Keratinocyte (primary cell): ENCODE results near the gene SSBP2. TPM values are rescaled to one million over a fixed set of nuclear protein-coding genes. Genes with fewer than 3 reads are reported as not detected.
A peak's percentile ranks its signal among the peaks of the same experiment; 100 is the strongest.

Experiments used
- DNase-seq: peaks from one replicate; pipeline ENCODE4 v3.0.0-alpha.2; 2011; ENCODE audit warnings: low read depth, missing footprints, low spot score
- FAIRE-seq: peaks from 2 replicates; lab custom pipeline; 2011; peaks lifted over from hg19 to GRCh38; lab: Jason Lieb, UNC
- H2AFZ ChIP-seq: 2 replicates; pipeline ENCODE4 v1.6.0; 2012; ENCODE audit warnings: low read length, control low read depth, inconsistent platforms; ENCODE audit not compliant: control insufficient read depth
- H3K27ac ChIP-seq: 2 replicates; pipeline ENCODE4 v1.5.1; 2011; ENCODE audit warnings: low read length; ENCODE audit not compliant: control insufficient read depth, insufficient read depth
- H3K27me3 ChIP-seq: 3 replicates; pipeline ENCODE4 v1.6.0; 2011; ENCODE audit warnings: low read length; ENCODE audit not compliant: control insufficient read depth, insufficient read depth; ENCODE audit errors: extremely low read depth
- H3K36me3 ChIP-seq, 2 experiments: 2 replicates in 1 of 2; 3 replicates in 1 of 2; pipeline ENCODE4 v1.5.1; 2011; ENCODE audit warnings: low read length in 2 of 2, mild to moderate bottlenecking in 1 of 2; ENCODE audit not compliant: control insufficient read depth in 2 of 2, insufficient read depth in 2 of 2; ENCODE audit errors: extremely low read depth in 1 of 2
- H3K4me1 ChIP-seq: 3 replicates; pipeline ENCODE4 v1.5.1; 2011; ENCODE audit warnings: low read length; ENCODE audit not compliant: control insufficient read depth, insufficient read depth; ENCODE audit errors: extremely low read depth
- H3K4me2 ChIP-seq: 3 replicates; pipeline ENCODE4 v1.6.0; 2011; ENCODE audit warnings: low read depth, low read length; ENCODE audit not compliant: control insufficient read depth, insufficient read depth; ENCODE audit errors: extremely low read depth
- H3K4me3 ChIP-seq, 3 experiments: fragments of 200-600 bp in 1 of 3; sonication (generic) in 1 of 3; 2 replicates in 2 of 3; 3 replicates in 1 of 3; pipeline ENCODE4 v1.5.1; 2011 to 2016; ENCODE audit warnings: low read length in 3 of 3, mild to moderate bottlenecking in 3 of 3, control low read depth in 2 of 3, inconsistent platforms in 1 of 3, low read depth in 1 of 3, mixed read lengths in 1 of 3, mixed run types in 1 of 3, moderate library complexity in 1 of 3; ENCODE audit not compliant: control insufficient read depth in 2 of 3, insufficient read depth in 2 of 3; ENCODE audit errors: extremely low read depth in 1 of 3
- H3K79me2 ChIP-seq: 2 replicates; pipeline ENCODE4 v1.6.0; 2012; ENCODE audit warnings: low read length; ENCODE audit not compliant: control insufficient read depth, insufficient read depth
- H3K9ac ChIP-seq: 3 replicates; pipeline ENCODE4 v1.6.0; 2011; ENCODE audit warnings: low read length; ENCODE audit not compliant: control insufficient read depth, insufficient read depth; ENCODE audit errors: extremely low read depth
- H3K9me1 ChIP-seq: 3 replicates; pipeline ENCODE4 v1.6.0; 2011; ENCODE audit warnings: low read length; ENCODE audit not compliant: control insufficient read depth, insufficient read depth; ENCODE audit errors: extremely low read depth
- H3K9me3 ChIP-seq: 2 replicates; pipeline ENCODE4 v1.5.1; 2012; ENCODE audit warnings: low read depth, low read length; ENCODE audit not compliant: control insufficient read depth
- H4K20me1 ChIP-seq: 3 replicates; pipeline ENCODE4 v1.6.0; 2011; ENCODE audit warnings: low read length; ENCODE audit not compliant: control insufficient read depth, insufficient read depth; ENCODE audit errors: extremely low read depth
- CTCF ChIP-seq, 3 experiments: IDR thresholded peaks in 1 of 3; conservative IDR thresholded peaks in 1 of 3; optimal IDR thresholded peaks in 1 of 3; 2 replicates in 2 of 3; 3 replicates in 1 of 3; pipeline versions ENCODE3 to v1.5.1; 2011; ENCODE audit warnings: low read length in 3 of 3, mild to moderate bottlenecking in 3 of 3, moderate library complexity in 2 of 3, control low read depth in 1 of 3, inconsistent platforms in 1 of 3; ENCODE audit not compliant: insufficient read depth in 2 of 3; ENCODE audit errors: extremely low read depth in 1 of 3
- EZH2 ChIP-seq: IDR thresholded peaks from one replicate; pipeline ENCODE4 v1.6.1; 2012; ENCODE audit warnings: inconsistent platforms, mild to moderate bottlenecking, low read length, moderate library complexity
- dilution Hi-C: fragments of 300-500 bp; cut with MboI; formaldehyde crosslinking; loops from one replicate; pipeline ENCODE4 v1.7.0; 2020; ENCODE audit warnings: low sequenced_read_pairs; ENCODE audit not compliant: extremely low pct_ligation_motif_present
- polyA plus RNA-seq, 5 experiments: library from polyadenylated mRNA; depleted of rRNA in 3 of 5; stranded (reverse) in 3 of 5; stranded (forward) in 1 of 5; unstranded in 1 of 5; fragments of >200 nt; gene quantifications; 1 replicate in 1 of 5; 2 replicates in 3 of 5; 3 replicates in 1 of 5; pipeline versions ENCODE4 v1.2.1 to v1.2.3, GENCODE V29; 2011 to 2012; ENCODE audit warnings: missing spikeins in 2 of 5, low read depth in 1 of 5, low replicate concordance in 1 of 5

The SSBP2 gene
- polyA plus RNA-seq, 1 donor (not counting 4 experiments of a cell fraction or from before 2014, with no cell fraction given) = 14.6 TPM

- Histone ChIP-seq H3K9me3 (no peaks in the 10 kb centered on the region), H3K9ac (no peak overlapping the region), H3K9me1 (no peaks in the 10 kb centered on the region), H3K79me2 (no peaks in the 10 kb centered on the region), H4K20me1 (no peaks in the 10 kb centered on the region), H3K4me3 (no peak overlapping the region), H3K4me2 (peak overlapping the region; percentile 75), H3K27ac (peak overlapping the region; percentile 4), H3K27me3 (no peaks in the 10 kb centered on the region), H2AFZ (no peak overlapping the region), H3K4me1 (peaks cover 38% of the 10 kb centered on the region), H3K36me3 (no peaks in the 10 kb centered on the region)
- no peak for DNase-seq
- FAIRE-seq = no peak
- dilution Hi-C loops = no loop called here
- TF ChIP-seq EZH2 (no peak), CTCF (optimal IDR thresholded peaks at IDR 0.05 in 1 of 3, IDR thresholded peaks at IDR 0.05 in 1 of 3, conservative IDR thresholded peaks at IDR 0.05 in 1 of 3; ENCODE audit: extremely low read depth in 1 of 3, insufficient read depth in 2 of 3, low read length in 3 of 3) (no peak)
Measured at GRCh38 chr5:81787474-81788242, 36.8 kb upstream of the SSBP2 start.

DNA sequence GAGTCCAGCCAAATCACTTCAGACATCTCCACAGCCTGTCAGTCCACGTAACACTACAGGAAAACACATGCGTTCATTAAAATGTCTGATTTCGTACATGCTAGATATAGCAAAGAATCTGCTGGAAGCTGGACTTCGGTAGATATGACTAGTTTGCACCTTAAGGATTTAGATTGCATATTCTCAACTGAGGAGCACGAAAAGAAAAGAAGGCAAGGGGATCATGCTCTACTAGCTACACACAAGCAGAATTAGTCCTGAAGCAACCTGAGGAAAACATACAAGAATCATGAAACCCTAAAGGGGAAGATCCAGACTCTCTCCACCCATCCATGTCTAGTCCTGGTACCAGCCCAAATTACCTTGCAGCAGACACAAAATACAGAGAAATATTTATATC, 36.1 kb upstream of the SSBP2 start:
- H3K4me1 ChIP-seq = peaks cover 38% of the 10 kb centered on the region
- H3K9me3 ChIP-seq = no peaks in the 10 kb centered on the region
- no peaks in the 10 kb centered on the region for H3K9me1 ChIP-seq
- H4K20me1 ChIP-seq = no peaks in the 10 kb centered on the region
- DNase-seq (no peak), FAIRE-seq (no peak)
- H2AFZ ChIP-seq = peak overlapping the region; percentile 6
- TF ChIP-seq CTCF (optimal IDR thresholded peaks at IDR 0.05 in 1 of 3, IDR thresholded peaks at IDR 0.05 in 1 of 3, conservative IDR thresholded peaks at IDR 0.05 in 1 of 3; ENCODE audit: extremely low read depth in 1 of 3, insufficient read depth in 2 of 3, low read length in 3 of 3) (no peak), EZH2 (no peak)
- peak overlapping the region; percentile 75 for H3K4me2 ChIP-seq
- H3K27ac ChIP-seq = peak overlapping the region; percentile 1
- H3K4me3 ChIP-seq = peak overlapping the region in 1 of 3 experiments; percentile 0
- H3K36me3 ChIP-seq = no peaks in the 10 kb centered on the region
- H3K79me2 ChIP-seq = no peaks in the 10 kb centered on the region
- dilution Hi-C loops = no loop called here
- H3K27me3 ChIP-seq = no peaks in the 10 kb centered on the region
- no peak overlapping the region for H3K9ac ChIP-seq
